COLO668 (cell line): ENCODE results near the gene WASHC4.

Source experiments
- DNase-seq: peaks from one replicate; lab custom pipeline; 2025; ENCODE audit not compliant: unreplicated experiment; lab: John Stamatoyannopoulos, UW

WASHC4 gene

DNA sequence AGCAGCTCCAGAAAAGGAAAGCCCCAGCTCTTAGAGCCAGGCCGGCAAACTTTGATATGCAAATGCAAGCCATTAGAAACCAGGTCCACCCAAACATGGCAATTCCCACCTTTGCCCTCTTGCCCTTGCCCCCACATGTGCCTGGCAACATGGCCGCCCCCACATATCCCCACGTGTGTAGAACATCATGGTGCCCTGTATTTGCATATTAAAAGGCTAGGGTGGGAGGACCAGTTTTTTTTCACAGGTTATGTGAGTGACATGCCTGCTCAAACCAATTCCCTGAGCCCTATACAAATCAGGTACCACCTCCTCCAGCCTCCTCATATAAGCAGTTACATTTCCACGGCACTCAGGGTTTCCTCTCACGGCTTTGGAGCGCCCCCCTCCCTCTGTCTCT, 17.2 kb upstream of the WASHC4 start:
- no peak for DNase-seq

GRCh38 chr12:105091476-105092206, 15.9 kb upstream of the WASHC4 start:
- no peak for DNase-seq

- no peak for DNase-seq
Measured at GRCh38 chr12:105092336-105092735, 15.2 kb upstream of the WASHC4 start.

- peak; percentile 14 for DNase-seq
Measured at GRCh38 chr12:105095338-105095737, 12.2 kb upstream of the WASHC4 start.

- no peak for DNase-seq
Measured at GRCh38 chr12:105099356-105099755, 8.2 kb upstream of the WASHC4 start.

- DNase-seq, result no peak
Measured at GRCh38 chr12:105100207-105100985, 7.1 kb upstream of the WASHC4 start.

GRCh38 chr12:105100998-105101397, 6.5 kb upstream of the WASHC4 start:
- DNase-seq, result no peak

DNA sequence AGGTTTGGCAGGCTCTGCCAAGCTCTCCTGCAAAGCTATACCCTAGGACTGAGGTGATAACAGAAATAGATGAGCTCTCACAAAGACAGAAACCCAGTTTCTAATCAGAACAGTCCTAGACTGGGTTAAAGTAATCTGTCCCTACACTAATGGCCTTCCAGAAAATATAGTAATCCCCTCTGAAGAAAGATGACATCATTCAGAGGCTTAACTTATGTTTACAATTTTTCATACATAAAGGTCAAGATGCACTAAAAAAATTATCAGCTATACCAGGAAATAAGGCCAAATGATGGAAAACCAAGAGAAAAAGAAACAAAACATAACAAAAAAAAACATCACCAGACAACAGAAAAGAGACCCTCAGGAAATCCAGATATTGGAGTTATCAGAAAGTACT, 4.9 kb upstream of the WASHC4 start:
- no peak for DNase-seq

DNA sequence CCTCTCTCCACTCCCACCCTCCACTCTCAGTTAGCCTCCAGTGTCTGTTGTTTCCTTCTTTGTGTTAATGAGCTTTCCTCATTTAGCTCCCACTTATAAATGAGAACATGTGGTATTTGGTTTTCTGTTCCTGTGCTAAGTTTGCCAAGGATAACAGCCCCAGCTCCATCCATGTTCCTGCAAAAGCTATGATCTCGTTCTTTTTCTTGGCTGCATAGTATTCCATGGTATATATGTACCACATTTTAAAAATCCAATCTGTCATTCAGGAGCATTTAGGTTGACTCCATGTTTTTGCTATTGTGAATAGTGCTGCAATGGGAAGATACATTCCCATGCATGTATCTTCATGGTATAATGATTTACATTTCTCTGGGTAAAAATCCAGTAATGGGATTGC, 2.8 kb upstream of the WASHC4 start:
- DNase-seq, result no peak

- DNase-seq, result no peak
Measured at GRCh38 chr12:105106621-105107020, 910 bp upstream of the WASHC4 start.

DNA sequence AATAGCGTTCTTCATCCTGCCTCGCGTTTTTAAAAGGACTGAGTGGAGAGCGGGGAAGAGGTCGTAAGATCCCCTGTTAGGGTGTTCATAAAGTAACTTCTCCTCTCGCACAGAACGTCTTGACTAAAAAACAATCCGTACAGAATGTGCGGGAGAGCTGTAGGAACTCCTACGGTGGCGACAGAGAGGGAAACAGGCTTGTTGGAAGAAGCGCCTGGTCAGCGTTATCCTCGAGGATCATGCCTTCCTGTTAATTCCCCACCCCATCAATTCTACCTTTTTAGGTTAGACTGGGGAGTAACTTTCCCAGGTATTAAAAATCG, 399 bp upstream of the WASHC4 start:
- no peak for DNase-seq

DNA sequence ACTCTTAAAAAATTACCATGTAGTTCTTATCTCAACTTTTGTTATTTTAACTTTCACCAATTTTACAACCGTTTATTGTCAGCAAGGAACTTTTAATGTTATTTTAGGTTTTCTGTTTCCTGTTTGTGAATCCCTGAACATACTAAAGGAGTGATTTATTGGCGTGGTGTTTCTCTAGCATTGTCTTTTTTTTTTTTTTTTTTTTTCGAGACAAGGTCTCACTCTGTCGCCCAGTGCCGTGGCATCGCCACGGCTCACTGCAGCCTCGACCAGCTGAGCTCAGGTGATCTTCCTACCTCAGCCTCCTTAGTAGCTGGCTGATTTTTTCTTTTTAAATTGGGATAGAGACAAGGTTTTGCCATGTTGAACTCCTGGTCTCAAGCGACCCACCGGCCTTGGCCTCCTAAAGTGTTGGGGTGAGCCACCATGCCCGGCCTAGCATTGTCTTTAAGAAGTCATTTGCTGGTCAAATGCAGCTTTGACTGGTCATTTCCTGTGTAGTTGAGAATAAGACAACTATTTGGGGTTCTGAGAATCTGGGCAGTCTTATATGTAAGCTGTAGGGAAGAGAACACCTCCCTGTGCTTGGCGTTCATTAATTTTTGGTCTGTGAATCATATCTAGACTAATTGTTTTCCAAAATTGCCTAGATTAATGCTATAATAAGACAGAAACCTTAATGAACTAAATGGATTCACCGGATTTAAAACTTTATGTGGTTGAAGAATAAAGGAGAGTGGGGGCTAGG, 2.1 kb downstream of the WASHC4 start:
- DNase-seq, result peak; percentile 22

DNA sequence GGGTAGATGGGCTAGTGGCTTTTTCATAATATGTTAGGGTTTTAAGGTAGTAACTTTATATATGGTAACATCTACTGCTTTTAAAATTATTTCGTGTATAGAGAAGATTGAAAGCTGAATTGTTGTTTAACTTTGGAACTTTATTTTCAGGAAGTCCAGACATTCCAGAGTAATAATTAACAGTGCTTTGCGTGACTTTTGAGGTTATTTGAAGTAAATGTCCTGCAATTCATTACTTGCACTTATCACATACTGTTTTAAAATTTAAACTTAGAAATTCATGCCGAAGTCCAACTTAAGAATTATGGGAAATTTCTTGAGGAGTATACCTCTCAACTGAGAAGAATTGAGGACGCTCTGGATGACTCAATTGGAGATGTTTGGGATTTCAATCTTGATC, 3.3 kb downstream of the WASHC4 start:
- no peak for DNase-seq

- no peak for DNase-seq
Measured at GRCh38 chr12:105113094-105113493, 5.6 kb downstream of the WASHC4 start.

DNA sequence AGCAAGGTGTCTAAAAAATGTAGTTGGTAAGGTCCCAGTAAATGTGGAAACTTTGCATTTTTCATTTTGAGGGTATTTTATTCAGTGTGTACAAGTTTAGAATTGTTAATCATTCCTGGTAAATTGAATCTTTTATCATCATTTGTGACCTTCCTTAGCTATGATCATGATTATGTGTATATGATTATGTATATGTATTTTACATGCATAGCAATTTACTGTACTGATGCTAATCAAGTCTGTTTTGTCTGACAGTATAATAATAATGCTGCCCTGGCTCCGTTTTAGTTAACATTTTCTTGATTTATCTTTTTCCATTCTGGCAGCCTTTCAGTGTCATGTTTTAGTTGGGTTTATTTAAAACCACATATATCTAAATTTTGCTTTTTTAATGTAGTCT, 9.4 kb downstream of the WASHC4 start:
- no peak for DNase-seq

DNA sequence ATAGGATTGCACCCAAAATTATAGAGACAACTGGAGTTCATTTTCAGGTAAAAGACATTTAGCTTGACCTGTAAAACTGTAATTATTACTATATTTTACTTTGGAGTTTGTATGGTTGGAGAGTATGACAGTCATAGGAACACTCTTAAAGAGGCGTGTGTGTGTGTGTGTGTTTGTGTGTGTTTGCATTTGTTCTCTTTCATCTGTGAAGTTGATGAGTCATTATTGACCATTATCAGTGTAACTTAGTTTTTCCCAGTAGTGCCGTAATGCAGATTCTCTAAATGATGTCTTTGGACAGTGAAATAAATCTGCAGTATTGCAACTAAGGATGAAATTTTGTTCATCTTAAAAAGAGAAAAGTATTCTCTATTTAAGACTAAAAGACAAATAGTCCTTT, 13.0 kb downstream of the WASHC4 start:
- no peak for DNase-seq

DNA sequence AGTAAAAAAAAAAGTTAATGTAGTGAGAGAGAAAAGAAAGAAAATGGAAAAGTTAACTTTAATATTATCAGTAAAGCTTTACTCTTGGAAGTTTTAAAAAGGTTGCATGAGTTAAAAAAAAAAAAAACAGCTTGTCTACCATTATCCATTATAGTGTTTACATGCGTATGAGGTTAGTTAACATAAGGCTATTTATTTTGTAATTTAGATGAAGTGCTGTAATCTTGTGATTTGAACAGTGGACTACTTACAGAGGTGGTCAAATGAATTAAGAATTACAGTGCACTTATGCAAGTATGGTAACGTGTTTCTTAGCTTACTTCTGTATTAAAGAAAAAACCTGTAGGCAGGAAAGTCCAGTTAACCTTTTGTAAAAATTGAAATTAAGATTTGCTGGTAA, 30.7 kb downstream of the WASHC4 start:
- DNase-seq, result no peak

DNA sequence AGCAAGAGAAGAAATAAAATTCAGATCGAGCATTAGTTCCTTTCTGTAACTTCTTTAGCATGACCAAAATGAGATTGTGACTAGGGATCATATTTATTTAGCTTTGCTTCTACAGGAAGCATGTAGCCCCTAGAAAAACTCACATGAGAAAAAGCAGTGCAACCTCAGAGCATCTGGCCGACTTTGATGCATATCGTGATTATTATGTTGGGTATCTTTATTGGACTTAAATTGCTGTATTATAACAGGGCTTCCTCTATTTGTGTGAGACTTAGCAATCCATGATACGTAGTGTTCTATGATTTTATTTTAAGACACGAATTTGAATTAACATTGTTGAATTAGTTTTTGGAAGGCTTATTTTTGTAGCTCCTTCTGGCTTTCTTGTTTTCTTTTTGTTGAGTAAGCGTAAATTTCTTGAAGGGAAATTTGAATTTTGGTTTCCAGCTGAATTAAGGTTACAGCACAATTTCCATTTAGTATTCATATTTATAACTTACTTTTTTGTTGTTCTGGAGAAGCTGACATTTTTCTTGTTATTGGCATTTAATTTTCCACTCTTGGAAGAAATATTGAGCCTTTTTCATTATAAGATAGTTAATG, 33.9 kb downstream of the WASHC4 start:
- no peak for DNase-seq

DNA sequence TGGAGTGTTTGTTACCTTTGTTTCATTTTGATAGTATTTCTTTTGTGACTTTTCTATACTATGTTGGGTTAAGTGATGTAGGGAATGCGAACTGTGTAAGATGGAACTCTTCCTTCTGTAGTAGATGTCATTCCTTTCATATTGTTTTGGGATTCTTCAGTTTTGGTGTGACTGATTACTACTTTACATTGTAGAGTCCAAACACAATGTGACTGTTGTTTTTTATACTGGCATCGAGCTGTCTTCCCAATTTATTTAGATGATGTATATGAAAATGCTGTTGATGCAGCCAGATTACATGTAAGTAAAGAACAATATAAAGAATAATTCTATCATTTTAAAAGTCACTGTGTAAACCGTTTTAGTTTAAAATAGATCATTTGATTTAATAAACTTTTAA, 34.7 kb downstream of the WASHC4 start:
- DNase-seq, result no peak

GRCh38 chr12:105156260-105156659, 48.7 kb downstream of the WASHC4 start:
- no peak for DNase-seq

DNA sequence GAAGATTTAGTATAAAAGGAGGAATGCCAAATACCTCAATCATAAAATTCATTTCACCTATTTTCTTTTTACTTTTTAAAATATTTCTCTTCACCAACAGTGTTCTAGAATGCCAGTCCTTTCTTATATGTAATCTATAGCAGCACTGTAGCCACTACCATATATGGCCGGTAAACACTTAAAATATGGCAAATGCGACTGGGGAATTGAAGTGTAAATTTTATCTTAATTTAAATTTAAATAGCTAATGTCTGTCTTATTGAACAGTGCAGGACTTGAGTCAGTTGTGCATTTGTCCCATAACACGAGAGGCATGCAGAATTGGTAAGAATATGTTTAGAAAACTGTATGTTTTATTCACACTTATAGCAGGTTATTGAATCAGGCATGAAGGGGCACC, 50.1 kb downstream of the WASHC4 start:
- DNase-seq, result no peak

DNA sequence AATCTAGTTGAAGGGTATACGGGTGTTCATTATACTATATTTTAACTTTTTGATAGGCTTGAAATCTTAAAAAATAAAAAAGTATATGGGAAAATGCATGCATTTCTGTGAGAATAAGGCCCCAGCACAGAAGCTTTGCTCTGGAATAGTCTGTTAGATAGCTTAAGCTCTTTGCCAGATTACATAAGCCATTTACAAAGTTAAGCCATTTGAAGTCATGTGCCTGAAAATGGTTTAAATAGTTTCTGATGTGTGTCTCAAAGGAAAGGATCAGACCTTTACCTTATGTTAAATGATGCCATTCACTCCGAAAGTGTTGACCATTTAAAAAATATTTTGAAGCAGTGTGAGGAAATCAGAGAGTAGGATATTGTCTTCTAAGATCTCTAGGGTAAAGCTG, 51.3 kb downstream of the WASHC4 start:
- no peak for DNase-seq
